Heart left ventricle (tissue), 16 donors: ENCODE results near the gene SART1. TPM values are rescaled to one million over a fixed set of nuclear protein-coding genes. Genes with fewer than 3 reads are reported as not detected.
A peak's percentile ranks its signal among the peaks of the same experiment; 100 is the strongest.

Source experiments
- ATAC-seq, 4 donors: fragments of 200-7000 bp; cut with Tn5 transposase; one replicate each; pipeline ENCODE4 v1.9.1; 2020 to 2022; ENCODE audit warnings: moderate library complexity in 4 of 4, mild to moderate bottlenecking in 3 of 4, moderate number of reproducible peaks in 1 of 4
- DNase-seq, 5 donors: peaks; one replicate each; pipeline ENCODE4 v3.0.0-alpha.2; 2020
- H3K27ac ChIP-seq, 12 donors: fragments of 200-600 bp; sonication (generic) in 4 of 12; one replicate each; pipeline versions ENCODE4 v1.5.0 to v1.8.0; 2016 to 2022; ENCODE audit warnings: mild to moderate bottlenecking in 2 of 12
- H3K27me3 ChIP-seq, 9 donors: fragments of 200-600 bp; sonication (generic) in 2 of 9; one replicate each; pipeline versions ENCODE4 v1.5.1 to v1.8.0; 2016 to 2022; ENCODE audit warnings: mild to moderate bottlenecking in 3 of 9
- H3K36me3 ChIP-seq, 9 donors: fragments of 200-600 bp; sonication (generic) in 2 of 9; one replicate each; pipeline versions ENCODE4 v1.5.0 to v1.8.0; 2018 to 2022; ENCODE audit warnings: mild to moderate bottlenecking in 2 of 9
- H3K4me1 ChIP-seq, 12 donors: fragments of 200-600 bp; sonication (generic) in 4 of 12; one replicate each; pipeline versions ENCODE4 v1.5.0 to v1.8.0; 2016 to 2022; ENCODE audit warnings: mild to moderate bottlenecking in 3 of 12
- H3K4me3 ChIP-seq, 12 donors: fragments of 200-600 bp; sonication (generic) in 4 of 12; one replicate each; pipeline versions ENCODE4 v1.5.0 to v1.8.0; 2017 to 2022; ENCODE audit warnings: mild to moderate bottlenecking in 9 of 12, moderate library complexity in 4 of 12
- H3K9me3 ChIP-seq, 12 donors: fragments of 200-600 bp; sonication (generic) in 4 of 12; one replicate each; pipeline versions ENCODE4 v1.5.0 to v1.8.0; 2016 to 2022; ENCODE audit warnings: mild to moderate bottlenecking in 1 of 12
- CTCF ChIP-seq, 12 donors: fragments of 200-600 bp; sonication (generic) in 4 of 12; IDR thresholded peaks; one replicate each; pipeline versions ENCODE4 v1.5.0 to v1.8.0; 2018 to 2022; ENCODE audit warnings: antibody characterized with exemption in 12 of 12, mild to moderate bottlenecking in 5 of 12
- POLR2A ChIP-seq, 2 donors: fragments of 450-650 bp; IDR thresholded peaks; one replicate each; pipeline ENCODE4 v1.6.1; 2017; ENCODE audit warnings: antibody characterized with exemption in 2 of 2, mild to moderate bottlenecking in 2 of 2, moderate library complexity in 2 of 2
- WGBS, 4 donors: extraction: QIAGEN DNeasy Blood & Tissue Kit in 2 of 4; methylation state at CpG; one replicate each; pipeline versions ENCODE4 v1.1.5 to v1.1.7; 2013 to 2018; 5-methylcytosine and 5-hydroxymethylcytosine counted together
- intact Hi-C, 10 donors: fragments of 100-400 bp; cut with DNase I; formaldehyde crosslinking; loops; one replicate each; pipeline versions ENCODE4 v1.11.1 to v1.14.2; 2022
- polyA plus RNA-seq, 2 donors: library from polyadenylated mRNA; stranded (reverse); fragments of 200-250 nt; gene quantifications; one replicate each; pipeline ENCODE4 v1.2.3, GENCODE V29; 2013
- total RNA-seq, 9 donors: library from RNA; depleted of rRNA in 2 of 9; stranded (reverse); fragments of >200 nt in 2 of 9; fragmentation: NEBNext Ultra II Directional in 3 of 9; extraction: Animal tissue kit (Norgen Biotek cat#: 25700) in 3 of 9; gene quantifications; one replicate each; pipeline versions ENCODE4 v1.1.0 to v1.2.4, GENCODE V29; 2016 to 2023
- donor health status: ischemic (EF 13 %, LVEDD 7.1; RV severe dilation, severe dysfunction).
- donor health status: healthy with polysubstance abuse.
- donor health status: DM: no; HTN: yes; CAD: no.
- donor health status: DM: no; HTN: no; CAD: no.
- donor health status: ischemic (EF 25% LVEDD 6.9; RV normal size, moderate dysfunction).
- donor health status: ischemic (EF 25% LVEDD 5.7; RV mildly dilated, moderate dysfunction).
- donor health status: healthy.
- donor health status: DM: yes; HTN: yes; CAD: no.
- donor health status: ischemic (EF 35%, LVEDD 5.7; RV mildly dilated, moderate dysfunction).
- donor health status: nonischemic (EF 11% LVEDD 7.7; RV severe dilation, severe dysfunction).
- donor health status: DM: yes; HTN: yes; CAD: no.
- donor health status: PGD.
- donor health status: ischemic (EF 29% LVEDD 5.4; RV normal size, mild dysfunction).
- donor health status: nonischemic (EF 23%, LVEDD 6.1; RV moderate dilation, normal function).

SART1 gene
- total and polyA plus RNA-seq, 11 donors = 21.6 to 70.1 (median 31.5) TPM

GRCh38 chr11:65916391-65916790, 45.1 kb upstream of the SART1 start:
- 67 to 79% (median 76%) methylated on average over 6 to 7 of the region's 7 CpGs for WGBS, 4 donors
- intact Hi-C loops = loop anchor here in 1 of 10 donors (5.0 kb wide), 1 partner anchor 46 kb away; the partner anchor contains the start of gene SART1
- H3K9me3 ChIP-seq = no peaks in the 10 kb centered on the region
- peak overlapping the region in 4 of 12 donors; percentile 4 to 33 (median 12) for H3K4me3 ChIP-seq
- H3K27ac ChIP-seq = peak overlapping the region in 11 of 12 donors; percentile 34 to 98 (median 84)
- H3K4me1 ChIP-seq = peaks cover 16 to 66% (median 56%) of the 10 kb centered on the region in 12 donors
- DNase-seq (no peak), ATAC-seq (no peak)
- no peaks in the 10 kb centered on the region for H3K27me3 ChIP-seq
- TF ChIP-seq POLR2A (IDR thresholded peaks at IDR 0.05) (no peak), CTCF (IDR thresholded peaks at IDR 0.05) (no peak)
- H3K36me3 ChIP-seq = peaks cover 0 to 9% (median 0%) of the 10 kb centered on the region in 9 donors

GRCh38 chr11:65917077-65917433, 44.5 kb upstream of the SART1 start:
- DNase-seq (no peak), ATAC-seq (no peak)
- WGBS, 4 donors = 89 to 98% (median 94%) methylated on average over 3 of the region's 3 CpGs
- Histone ChIP-seq H3K4me1 (peaks cover 16 to 59% (median 50%) of the 10 kb centered on the region in 12 donors), H3K27me3 (no peaks in the 10 kb centered on the region), H3K36me3 (peaks cover 0 to 13% (median 3%) of the 10 kb centered on the region in 9 donors), H3K4me3 (peak overlapping the region in 5 of 12 donors; percentile 6 to 100 (median 89)), H3K9me3 (no peaks in the 10 kb centered on the region), H3K27ac (peak overlapping the region in 6 of 12 donors; percentile 80 to 98 (median 96))
- intact Hi-C loops = loop anchor here in 1 of 10 donors (5.0 kb wide), 1 partner anchor 45 kb away; the partner anchor contains the start of gene SART1
- no peak for TF ChIP-seq POLR2A (IDR thresholded peaks at IDR 0.05)
- TF ChIP-seq CTCF (IDR thresholded peaks at IDR 0.05) = no peak

GRCh38 chr11:65917434-65918210, 43.9 kb upstream of the SART1 start:
- DNase-seq (no peak), ATAC-seq (no peak)
- TF ChIP-seq CTCF (IDR thresholded peaks at IDR 0.05) (no peak), POLR2A (IDR thresholded peaks at IDR 0.05) (no peak)
- Histone ChIP-seq H3K9me3 (no peaks in the 10 kb centered on the region), H3K36me3 (peaks cover 0 to 18% (median 8%) of the 10 kb centered on the region in 9 donors), H3K4me3 (peak overlapping the region; percentile 81 to 100 (median 93)), H3K27ac (peak overlapping the region; percentile 95 to 100 (median 97)), H3K27me3 (no peaks in the 10 kb centered on the region), H3K4me1 (peaks cover 16 to 56% (median 48%) of the 10 kb centered on the region in 12 donors)
- WGBS, 4 donors = 83 to 86% (median 83%) methylated on average over 12 to 35 of the region's 35 CpGs
- intact Hi-C loops = loop anchor here in 4 of 10 donors (1.0 to 5.0 kb wide), 5 partner anchors 27 to 57 kb away; partner anchors contain the start of genes MUS81 (in 2 of the 4), SART1 (in 2 of the 4) and CCDC85B (in 1 of the 4)
